ENCODE measurements around the gene ATP6V1C2. TPM values are rescaled to one million over a fixed set of nuclear protein-coding genes. Genes with fewer than 3 reads are reported as not detected.

Gene ATP6V1C2
- total and polyA plus RNA-seq, 2 donors (not counting 3 experiments of a cell fraction or from before 2014, with no cell fraction given): 0.03 to 0.13 TPM

DNA sequence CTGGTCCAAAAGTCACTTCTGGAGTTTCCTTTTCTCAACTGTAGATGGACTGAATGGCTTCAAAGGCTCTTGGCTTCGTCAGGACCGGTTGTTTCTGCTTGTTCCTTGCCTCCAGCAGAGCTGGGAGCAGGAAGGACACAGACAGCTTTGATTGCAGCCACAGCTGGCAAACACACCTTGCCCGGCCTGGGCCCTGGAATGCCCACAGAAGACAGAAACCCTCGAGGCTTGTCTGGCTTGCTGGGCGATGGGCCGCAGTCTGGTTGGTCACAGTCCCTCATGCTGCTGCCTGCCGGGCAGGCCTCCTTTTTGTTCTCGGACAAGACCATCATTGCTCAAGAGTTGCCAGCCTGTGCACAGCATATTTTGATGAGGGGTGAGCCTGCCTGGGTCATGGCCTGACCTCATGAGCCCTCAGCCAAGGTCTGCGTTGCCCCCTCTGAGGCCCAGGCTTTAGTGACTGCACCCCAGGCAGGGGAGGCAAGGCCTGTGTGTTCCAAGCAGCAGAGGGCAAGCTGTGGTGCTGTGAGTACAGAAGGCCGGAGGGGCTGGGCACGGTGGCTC, 37.8 kb downstream of the ATP6V1C2 start:
- dilution Hi-C loops (cut with MboI; ENCODE audit: extremely low pct_ligation_motif_present, low sequenced_read_pairs): no loop called here
- no peaks in the 10 kb centered on the region for H3K36me3 ChIP-seq (ENCODE audit: control insufficient read depth in 2 of 2, extremely low read depth in 1 of 2, insufficient read depth in 2 of 2, low read length in 2 of 2)
- no peak overlapping the region for H3K27ac ChIP-seq (ENCODE audit: insufficient read depth, low read depth, low read length)
- H2AFZ ChIP-seq (ENCODE audit: low read depth, low read length): no peak overlapping the region
- no peaks in the 10 kb centered on the region for H3K27me3 ChIP-seq (ENCODE audit: control insufficient read depth in 2 of 2, insufficient read depth in 2 of 2, low read length in 2 of 2)
- POLR2A ChIA-PET: no interaction called here
- H3K4me3 ChIP-seq (replicated peaks in 1 of 3; ENCODE audit: insufficient read depth in 1 of 3, low read depth in 1 of 3, low read length in 3 of 3): no peak overlapping the region
- no peak for FAIRE-seq
- H3K9me3 ChIP-seq (replicated peaks; ENCODE audit: control insufficient read depth, insufficient read depth, low read length): no peaks in the 10 kb centered on the region
- no peaks in the 10 kb centered on the region for H3K79me2 ChIP-seq (ENCODE audit: control insufficient read depth, insufficient read depth, low read length)
- intact Hi-C loops (cut with micrococcal nuclease): no loop called here
- CTCF ChIA-PET: no interaction called here
- no peak for DNase-seq (ENCODE audit: low read depth, low spot score)
- no peaks in the 10 kb centered on the region for H3K4me1 ChIP-seq (ENCODE audit: control insufficient read depth, extremely low read depth, insufficient read depth, low read length)
- H3K9me1 ChIP-seq (replicated peaks; ENCODE audit: control insufficient read depth, extremely low read depth, insufficient read depth, low read length): no peaks in the 10 kb centered on the region
- no peak overlapping the region for H3K9ac ChIP-seq (replicated peaks; ENCODE audit: extremely low read depth, insufficient read depth, low read length)
- no TSS peak for BruUV-seq (replicated peaks)
- no peak for TF ChIP-seq MYC (IDR thresholded peaks at IDR 0.05; ENCODE audit: low read depth, low read length)
- TF ChIP-seq POLR2A (IDR thresholded peaks at IDR 0.05; ENCODE audit: low read depth, low read length): no peak
- no peak for TF ChIP-seq POLR2AphosphoS5 (IDR thresholded peaks at IDR 0.05; ENCODE audit: insufficient read depth, low read depth, low read length)
- TF ChIP-seq FOS (IDR thresholded peaks at IDR 0.05; ENCODE audit: borderline replicate concordance, insufficient read depth, low read length): no peak
- TF ChIP-seq, protein P1, sequence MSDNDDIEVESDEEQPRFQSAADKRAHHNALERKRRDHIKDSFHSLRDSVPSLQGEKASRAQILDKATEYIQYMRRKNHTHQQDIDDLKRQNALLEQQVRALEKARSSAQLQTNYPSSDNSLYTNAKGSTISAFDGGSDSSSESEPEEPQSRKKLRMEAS (IDR thresholded peaks at IDR 0.05; ENCODE audit: insufficient read depth, insufficient read length): no peak
- TF ChIP-seq GATA2 (IDR thresholded peaks at IDR 0.05; ENCODE audit: insufficient read depth, insufficient read length, low read depth, low read length): no peak
- no peak for TF ChIP-seq EZH2 (IDR thresholded peaks at IDR 0.05; ENCODE audit: borderline replicate concordance, low read depth, low read length, severe bottlenecking)
- no peak for TF ChIP-seq JUN (IDR thresholded peaks at IDR 0.05; ENCODE audit: borderline replicate concordance, insufficient read depth, insufficient read length, low read depth)
- TF ChIP-seq, protein P2, sequence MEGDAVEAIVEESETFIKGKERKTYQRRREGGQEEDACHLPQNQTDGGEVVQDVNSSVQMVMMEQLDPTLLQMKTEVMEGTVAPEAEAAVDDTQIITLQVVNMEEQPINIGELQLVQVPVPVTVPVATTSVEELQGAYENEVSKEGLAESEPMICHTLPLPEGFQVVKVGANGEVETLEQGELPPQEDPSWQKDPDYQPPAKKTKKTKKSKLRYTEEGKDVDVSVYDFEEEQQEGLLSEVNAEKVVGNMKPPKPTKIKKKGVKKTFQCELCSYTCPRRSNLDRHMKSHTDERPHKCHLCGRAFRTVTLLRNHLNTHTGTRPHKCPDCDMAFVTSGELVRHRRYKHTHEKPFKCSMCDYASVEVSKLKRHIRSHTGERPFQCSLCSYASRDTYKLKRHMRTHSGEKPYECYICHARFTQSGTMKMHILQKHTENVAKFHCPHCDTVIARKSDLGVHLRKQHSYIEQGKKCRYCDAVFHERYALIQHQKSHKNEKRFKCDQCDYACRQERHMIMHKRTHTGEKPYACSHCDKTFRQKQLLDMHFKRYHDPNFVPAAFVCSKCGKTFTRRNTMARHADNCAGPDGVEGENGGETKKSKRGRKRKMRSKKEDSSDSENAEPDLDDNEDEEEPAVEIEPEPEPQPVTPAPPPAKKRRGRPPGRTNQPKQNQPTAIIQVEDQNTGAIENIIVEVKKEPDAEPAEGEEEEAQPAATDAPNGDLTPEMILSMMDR (IDR thresholded peaks at IDR 0.05; ENCODE audit: extremely low read depth in 1 of 2, insufficient read depth in 1 of 2, low read depth in 1 of 2, low read length in 2 of 2): no peak
- H4K20me1 ChIP-seq (replicated peaks; ENCODE audit: control insufficient read depth, extremely low read depth, insufficient read depth, low read length): no peaks in the 10 kb centered on the region
- H3K4me2 ChIP-seq (ENCODE audit: insufficient read depth, low read length): no peak overlapping the region

Data from endothelial cell of umbilical vein (primary cell).